Sigmoid colon (tissue), 3 donors: ENCODE measurements around the gene CNNM2.

Experiments used
- CTCF ChIP-seq, 4 experiments: fragments of 450-650 bp in 3 of 4; fragments of 200-600 bp in 1 of 4; IDR thresholded peaks; one replicate each; pipeline ENCODE4 v1.5.1; 2016 to 2019; ENCODE audit warnings: antibody characterized with exemption in 4 of 4, mild to moderate bottlenecking in 3 of 4, moderate library complexity in 2 of 4
- POLR2A ChIP-seq, 2 donors: fragments of 450-650 bp; IDR thresholded peaks; one replicate each; pipeline ENCODE4 v1.6.1; 2016; ENCODE audit warnings: antibody characterized with exemption in 2 of 2, mild to moderate bottlenecking in 2 of 2, moderate library complexity in 2 of 2

- no peak for TF ChIP-seq POLR2A (IDR thresholded peaks at IDR 0.05)
- no peak for TF ChIP-seq CTCF (IDR thresholded peaks at IDR 0.05)
Measured at GRCh38 chr10:103110407-103110806, 192.3 kb downstream of the CNNM2 start.
